Measurements from ENCODE around the gene PCNX2.
"Not testable (repeated sequence)": the region's sequence is repeated elsewhere in the genome, so short reads cannot be mapped to it uniquely, and the experiment has no call there.

DNA sequence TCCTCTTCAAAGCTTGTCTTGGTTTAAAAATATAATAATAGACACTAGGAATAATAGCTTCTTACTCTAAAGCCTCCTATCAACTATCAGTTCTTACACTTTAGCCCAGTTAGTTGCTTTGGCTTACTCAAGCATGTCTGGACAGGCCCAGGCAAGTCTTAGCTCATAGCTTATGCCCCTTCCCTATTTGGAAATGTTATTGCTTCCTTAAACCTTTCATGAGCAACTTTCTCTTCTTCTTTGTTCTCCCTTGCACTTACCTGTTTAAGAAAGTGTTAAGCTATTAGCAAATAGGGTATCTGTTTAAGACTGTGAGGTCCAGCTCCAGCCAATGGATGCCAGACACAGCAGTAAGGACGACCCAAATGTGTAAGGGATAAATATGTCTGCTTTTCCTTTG, 115.9 kb downstream of the PCNX2 start:
- TF ChIP-seq, protein P1, sequence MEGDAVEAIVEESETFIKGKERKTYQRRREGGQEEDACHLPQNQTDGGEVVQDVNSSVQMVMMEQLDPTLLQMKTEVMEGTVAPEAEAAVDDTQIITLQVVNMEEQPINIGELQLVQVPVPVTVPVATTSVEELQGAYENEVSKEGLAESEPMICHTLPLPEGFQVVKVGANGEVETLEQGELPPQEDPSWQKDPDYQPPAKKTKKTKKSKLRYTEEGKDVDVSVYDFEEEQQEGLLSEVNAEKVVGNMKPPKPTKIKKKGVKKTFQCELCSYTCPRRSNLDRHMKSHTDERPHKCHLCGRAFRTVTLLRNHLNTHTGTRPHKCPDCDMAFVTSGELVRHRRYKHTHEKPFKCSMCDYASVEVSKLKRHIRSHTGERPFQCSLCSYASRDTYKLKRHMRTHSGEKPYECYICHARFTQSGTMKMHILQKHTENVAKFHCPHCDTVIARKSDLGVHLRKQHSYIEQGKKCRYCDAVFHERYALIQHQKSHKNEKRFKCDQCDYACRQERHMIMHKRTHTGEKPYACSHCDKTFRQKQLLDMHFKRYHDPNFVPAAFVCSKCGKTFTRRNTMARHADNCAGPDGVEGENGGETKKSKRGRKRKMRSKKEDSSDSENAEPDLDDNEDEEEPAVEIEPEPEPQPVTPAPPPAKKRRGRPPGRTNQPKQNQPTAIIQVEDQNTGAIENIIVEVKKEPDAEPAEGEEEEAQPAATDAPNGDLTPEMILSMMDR (IDR thresholded peaks at IDR 0.05; ENCODE audit: extremely low read depth in 1 of 2, insufficient read depth in 1 of 2, low read depth in 1 of 2, low read length in 2 of 2), result not testable (repeated sequence)
- not testable (repeated sequence) for TF ChIP-seq EZH2 (IDR thresholded peaks at IDR 0.05; ENCODE audit: borderline replicate concordance, low read depth, low read length, severe bottlenecking); POLR2A (IDR thresholded peaks at IDR 0.05; ENCODE audit: low read depth, low read length); POLR2AphosphoS5 (IDR thresholded peaks at IDR 0.05; ENCODE audit: insufficient read depth, low read depth, low read length); FOS (IDR thresholded peaks at IDR 0.05; ENCODE audit: borderline replicate concordance, insufficient read depth, low read length)
- TF ChIP-seq, protein P2, sequence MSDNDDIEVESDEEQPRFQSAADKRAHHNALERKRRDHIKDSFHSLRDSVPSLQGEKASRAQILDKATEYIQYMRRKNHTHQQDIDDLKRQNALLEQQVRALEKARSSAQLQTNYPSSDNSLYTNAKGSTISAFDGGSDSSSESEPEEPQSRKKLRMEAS (IDR thresholded peaks at IDR 0.05; ENCODE audit: insufficient read depth, insufficient read length), result not testable (repeated sequence)
